Keratinocyte (primary cell): ENCODE data around the gene ASCL2. TPM values are rescaled to one million over a fixed set of nuclear protein-coding genes. Genes with fewer than 3 reads are reported as not detected.

ENCODE experiments used
- DNase-seq: peaks from one replicate; pipeline ENCODE4 v3.0.0-alpha.2; 2011; ENCODE audit warnings: low read depth, missing footprints, low spot score
- FAIRE-seq: peaks from 2 replicates; lab custom pipeline; 2011; peaks lifted over from hg19 to GRCh38; lab: Jason Lieb, UNC
- H2AFZ ChIP-seq: 2 replicates; pipeline ENCODE4 v1.6.0; 2012; ENCODE audit warnings: low read length, control low read depth, inconsistent platforms; ENCODE audit not compliant: control insufficient read depth
- H3K27ac ChIP-seq: 2 replicates; pipeline ENCODE4 v1.5.1; 2011; ENCODE audit warnings: low read length; ENCODE audit not compliant: control insufficient read depth, insufficient read depth
- H3K27me3 ChIP-seq: 3 replicates; pipeline ENCODE4 v1.6.0; 2011; ENCODE audit warnings: low read length; ENCODE audit not compliant: control insufficient read depth, insufficient read depth; ENCODE audit errors: extremely low read depth
- H3K36me3 ChIP-seq, 2 experiments: 2 replicates in 1 of 2; 3 replicates in 1 of 2; pipeline ENCODE4 v1.5.1; 2011; ENCODE audit warnings: low read length in 2 of 2, mild to moderate bottlenecking in 1 of 2; ENCODE audit not compliant: control insufficient read depth in 2 of 2, insufficient read depth in 2 of 2; ENCODE audit errors: extremely low read depth in 1 of 2
- H3K4me1 ChIP-seq: 3 replicates; pipeline ENCODE4 v1.5.1; 2011; ENCODE audit warnings: low read length; ENCODE audit not compliant: control insufficient read depth, insufficient read depth; ENCODE audit errors: extremely low read depth
- H3K4me2 ChIP-seq: 3 replicates; pipeline ENCODE4 v1.6.0; 2011; ENCODE audit warnings: low read depth, low read length; ENCODE audit not compliant: control insufficient read depth, insufficient read depth; ENCODE audit errors: extremely low read depth
- H3K4me3 ChIP-seq, 3 experiments: fragments of 200-600 bp in 1 of 3; sonication (generic) in 1 of 3; 2 replicates in 2 of 3; 3 replicates in 1 of 3; pipeline ENCODE4 v1.5.1; 2011 to 2016; ENCODE audit warnings: low read length in 3 of 3, mild to moderate bottlenecking in 3 of 3, control low read depth in 2 of 3, inconsistent platforms in 1 of 3, low read depth in 1 of 3, mixed read lengths in 1 of 3, mixed run types in 1 of 3, moderate library complexity in 1 of 3; ENCODE audit not compliant: control insufficient read depth in 2 of 3, insufficient read depth in 2 of 3; ENCODE audit errors: extremely low read depth in 1 of 3
- H3K79me2 ChIP-seq: 2 replicates; pipeline ENCODE4 v1.6.0; 2012; ENCODE audit warnings: low read length; ENCODE audit not compliant: control insufficient read depth, insufficient read depth
- H3K9ac ChIP-seq: 3 replicates; pipeline ENCODE4 v1.6.0; 2011; ENCODE audit warnings: low read length; ENCODE audit not compliant: control insufficient read depth, insufficient read depth; ENCODE audit errors: extremely low read depth
- H3K9me1 ChIP-seq: 3 replicates; pipeline ENCODE4 v1.6.0; 2011; ENCODE audit warnings: low read length; ENCODE audit not compliant: control insufficient read depth, insufficient read depth; ENCODE audit errors: extremely low read depth
- H3K9me3 ChIP-seq: 2 replicates; pipeline ENCODE4 v1.5.1; 2012; ENCODE audit warnings: low read depth, low read length; ENCODE audit not compliant: control insufficient read depth
- H4K20me1 ChIP-seq: 3 replicates; pipeline ENCODE4 v1.6.0; 2011; ENCODE audit warnings: low read length; ENCODE audit not compliant: control insufficient read depth, insufficient read depth; ENCODE audit errors: extremely low read depth
- CTCF ChIP-seq, 3 experiments: IDR thresholded peaks in 1 of 3; conservative IDR thresholded peaks in 1 of 3; optimal IDR thresholded peaks in 1 of 3; 2 replicates in 2 of 3; 3 replicates in 1 of 3; pipeline versions ENCODE3 to v1.5.1; 2011; ENCODE audit warnings: low read length in 3 of 3, mild to moderate bottlenecking in 3 of 3, moderate library complexity in 2 of 3, control low read depth in 1 of 3, inconsistent platforms in 1 of 3; ENCODE audit not compliant: insufficient read depth in 2 of 3; ENCODE audit errors: extremely low read depth in 1 of 3
- EZH2 ChIP-seq: IDR thresholded peaks from one replicate; pipeline ENCODE4 v1.6.1; 2012; ENCODE audit warnings: inconsistent platforms, mild to moderate bottlenecking, low read length, moderate library complexity
- dilution Hi-C: fragments of 300-500 bp; cut with MboI; formaldehyde crosslinking; loops from one replicate; pipeline ENCODE4 v1.7.0; 2020; ENCODE audit warnings: low sequenced_read_pairs; ENCODE audit not compliant: extremely low pct_ligation_motif_present
- polyA plus RNA-seq, 5 experiments: library from polyadenylated mRNA; depleted of rRNA in 3 of 5; stranded (reverse) in 3 of 5; stranded (forward) in 1 of 5; unstranded in 1 of 5; fragments of >200 nt; gene quantifications; 1 replicate in 1 of 5; 2 replicates in 3 of 5; 3 replicates in 1 of 5; pipeline versions ENCODE4 v1.2.1 to v1.2.3, GENCODE V29; 2011 to 2012; ENCODE audit warnings: missing spikeins in 2 of 5, low read depth in 1 of 5, low replicate concordance in 1 of 5

Gene ASCL2
- polyA plus RNA-seq, 1 donor (not counting 4 experiments of a cell fraction or from before 2014, with no cell fraction given), result 0.26 TPM

DNA sequence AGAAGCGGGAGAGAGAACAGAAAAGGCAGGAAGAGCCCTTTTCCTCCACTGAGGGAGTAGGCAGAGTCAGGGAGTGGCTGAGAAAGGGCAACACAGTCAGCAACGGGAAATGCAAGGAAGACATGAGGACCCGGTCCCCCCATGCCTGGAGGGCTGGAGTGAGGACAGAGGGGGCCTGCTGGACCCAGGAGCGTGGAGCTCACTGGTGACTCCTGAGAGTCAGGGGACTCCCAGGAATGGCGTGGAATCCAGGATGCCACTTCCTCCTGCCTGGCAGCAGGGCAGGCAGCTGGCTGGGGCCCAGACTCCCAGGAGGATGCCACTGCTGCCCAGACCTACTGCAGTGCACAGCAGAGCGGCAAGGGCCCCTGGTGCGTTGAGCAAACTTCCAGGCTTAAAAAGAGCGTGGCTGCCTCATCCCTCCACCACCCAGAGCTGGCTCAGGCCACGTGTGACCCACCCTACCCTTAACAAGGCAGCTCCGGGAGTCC, 20.0 kb upstream of the ASCL2 start:
- H4K20me1 ChIP-seq, result no peaks in the 10 kb centered on the region
- no peak overlapping the region for H3K4me2 ChIP-seq
- H2AFZ ChIP-seq, result no peak overlapping the region
- H3K9ac ChIP-seq, result no peak overlapping the region
- TF ChIP-seq CTCF (optimal IDR thresholded peaks at IDR 0.05 in 1 of 3, IDR thresholded peaks at IDR 0.05 in 1 of 3, conservative IDR thresholded peaks at IDR 0.05 in 1 of 3; ENCODE audit: extremely low read depth in 1 of 3, insufficient read depth in 2 of 3, low read length in 3 of 3), result no peak
- no peak for TF ChIP-seq EZH2
- no peaks in the 10 kb centered on the region for H3K9me3 ChIP-seq
- H3K27ac ChIP-seq, result no peak overlapping the region
- no peaks in the 10 kb centered on the region for H3K79me2 ChIP-seq
- no peaks in the 10 kb centered on the region for H3K36me3 ChIP-seq
- DNase-seq (no peak), FAIRE-seq (no peak)
- H3K4me1 ChIP-seq, result no peaks in the 10 kb centered on the region
- peaks cover 18% of the 10 kb centered on the region for H3K27me3 ChIP-seq
- no peaks in the 10 kb centered on the region for H3K9me1 ChIP-seq
- dilution Hi-C loops, result no loop called here
- no peak overlapping the region for H3K4me3 ChIP-seq

- H3K4me3 ChIP-seq, result no peak overlapping the region
- no peak for FAIRE-seq
- H3K27me3 ChIP-seq, result peaks cover 18% of the 10 kb centered on the region
- no peak for DNase-seq
- TF ChIP-seq CTCF (optimal IDR thresholded peaks at IDR 0.05 in 1 of 3, IDR thresholded peaks at IDR 0.05 in 1 of 3, conservative IDR thresholded peaks at IDR 0.05 in 1 of 3; ENCODE audit: extremely low read depth in 1 of 3, insufficient read depth in 2 of 3, low read length in 3 of 3), result no peak
- no peak for TF ChIP-seq EZH2
- no peaks in the 10 kb centered on the region for H3K4me1 ChIP-seq
- H3K4me2 ChIP-seq, result no peak overlapping the region
- H2AFZ ChIP-seq, result no peak overlapping the region
- no peaks in the 10 kb centered on the region for H3K36me3 ChIP-seq
- no peaks in the 10 kb centered on the region for H3K79me2 ChIP-seq
- H4K20me1 ChIP-seq, result no peaks in the 10 kb centered on the region
- no peaks in the 10 kb centered on the region for H3K9me3 ChIP-seq
- H3K9me1 ChIP-seq, result no peaks in the 10 kb centered on the region
- no peak overlapping the region for H3K27ac ChIP-seq
- H3K9ac ChIP-seq, result no peak overlapping the region
- dilution Hi-C loops, result no loop called here
Measured at GRCh38 chr11:2289859-2290258, 19.5 kb upstream of the ASCL2 start.
